ENCODE results near the gene DNAJC5. TPM values are rescaled to one million over a fixed set of nuclear protein-coding genes. Genes with fewer than 3 reads are reported as not detected.

The DNAJC5 gene
- total and polyA plus RNA-seq, 9 of the 15 experiments (the other 6 are each of a cell fraction or from before 2014, with no cell fraction given), result 0.95 to 42.8 (median 23.4) TPM

- BruUV-seq (replicated peaks), result no TSS peak
- no peak overlapping the region for H3K4me3 ChIP-seq
These were observed 68.9 kb downstream of the DNAJC5 start for GRCh38 chr20:63963784-63964301.

DNA sequence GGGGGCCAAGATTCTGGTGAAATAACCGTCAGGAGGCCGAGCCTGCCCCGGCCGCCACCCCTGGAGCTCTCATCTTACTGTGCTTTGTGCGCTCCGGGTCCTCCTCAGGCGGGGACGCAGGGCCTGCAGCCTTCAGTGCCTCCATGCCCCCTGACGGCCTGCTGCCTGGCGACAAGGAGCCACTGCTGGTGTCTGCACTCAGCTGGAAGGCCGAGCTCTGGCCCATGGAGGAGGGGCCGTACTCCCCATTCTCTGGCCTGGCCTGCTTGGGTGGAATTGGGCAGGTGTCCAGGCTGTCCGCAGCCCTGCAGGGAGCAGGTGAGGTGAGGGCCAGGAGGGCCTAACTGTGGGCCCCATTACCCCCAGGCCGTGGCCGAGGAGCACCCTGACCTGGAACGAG, 69.5 kb downstream of the DNAJC5 start:
- Histone ChIP-seq H3K36me3 (ENCODE audit: control insufficient read depth, insufficient read depth, low read length) (peaks cover 71% of the 10 kb centered on the region; the same call in 2 of the 3 replicates), H3K27me3 (ENCODE audit: control insufficient read depth in 2 of 2, insufficient read depth in 2 of 2, low read length in 2 of 2) (no peaks in the 10 kb centered on the region), H3K4me3 (no peak overlapping the region), H3K27ac (ENCODE audit: extremely low read depth, low read depth, low read length) (no peak overlapping the region), H3K9me3 (replicated peaks; ENCODE audit: control insufficient read depth, insufficient read depth, low read depth, low read length) (no peaks in the 10 kb centered on the region), H3K4me2 (ENCODE audit: insufficient read depth, low read length) (no peak overlapping the region), H3K79me2 (ENCODE audit: control insufficient read depth, insufficient read depth, low read length) (peaks cover 21% of the 10 kb centered on the region), H2AFZ (ENCODE audit: low read depth, low read length) (no peak overlapping the region), H3K9me1 (ENCODE audit: control insufficient read depth, insufficient read depth, low read length) (no peaks in the 10 kb centered on the region), H3K4me1 (replicated peaks in 1 of 2; ENCODE audit: control insufficient read depth in 2 of 2, insufficient read depth in 2 of 2, low read length in 2 of 2) (peaks cover 7 to 52% of the 10 kb centered on the region in 2 experiments; a peak in 4 of 5 replicates), H3K9ac (ENCODE audit: insufficient read depth in 1 of 2, low read depth in 2 of 2, low read length in 2 of 2) (peak overlapping the region in 1 of 2 experiments; percentile 17; a peak in 1 of 4 replicates), H4K20me1 (replicated peaks; ENCODE audit: control insufficient read depth, insufficient read depth, low read length) (no peaks in the 10 kb centered on the region)
- ChIA-PET CTCF (ENCODE audit: low intra/inter-chr PET ratio) (no interaction called here), POLR2A (no interaction called here)
- DNase-seq (ENCODE audit: extremely low read depth in 1 of 4, low spot score in 3 of 4) (no peak), ATAC-seq (no peak), FAIRE-seq (no peak)
- WGBS (ENCODE audit: insufficient coverage, low coverage, missing lambda C conversion rate), result 97% methylated on average over 12 of the region's 16 CpGs
- in situ Hi-C loops (cut with MboI), result no loop called here
- no TSS peak for BruUV-seq (replicated peaks)
- intact Hi-C loops (cut with micrococcal nuclease), result no loop called here
- no peak for TF ChIP-seq STAG1 (CRISPR knock-in tag; IDR thresholded peaks at IDR 0.05; ENCODE audit: borderline replicate concordance)
- TF ChIP-seq MCM2 (IDR thresholded peaks at IDR 0.05; ENCODE audit: low read depth), result no peak
- no peak for TF ChIP-seq ZNF133 (CRISPR knock-in tag; IDR thresholded peaks at IDR 0.05)
- TF ChIP-seq MAFF (IDR thresholded peaks at IDR 0.05; ENCODE audit: low read length), result no peak
- TF ChIP-seq SP2 (IDR thresholded peaks at IDR 0.05; ENCODE audit: extremely low read depth, low read depth, low read length, poor library complexity, severe bottlenecking), result no peak
- TF ChIP-seq HNRNPK (IDR thresholded peaks at IDR 0.05; ENCODE audit: low read depth, low read length, poor library complexity, severe bottlenecking), result no peak
- TF ChIP-seq GTF2B (IDR thresholded peaks at IDR 0.05; ENCODE audit: extremely low read depth, insufficient read length), result no peak
- TF ChIP-seq, protein P1, sequence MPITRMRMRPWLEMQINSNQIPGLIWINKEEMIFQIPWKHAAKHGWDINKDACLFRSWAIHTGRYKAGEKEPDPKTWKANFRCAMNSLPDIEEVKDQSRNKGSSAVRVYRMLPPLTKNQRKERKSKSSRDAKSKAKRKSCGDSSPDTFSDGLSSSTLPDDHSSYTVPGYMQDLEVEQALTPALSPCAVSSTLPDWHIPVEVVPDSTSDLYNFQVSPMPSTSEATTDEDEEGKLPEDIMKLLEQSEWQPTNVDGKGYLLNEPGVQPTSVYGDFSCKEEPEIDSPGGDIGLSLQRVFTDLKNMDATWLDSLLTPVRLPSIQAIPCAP (CRISPR knock-in tag; IDR thresholded peaks at IDR 0.05; ENCODE audit: borderline replicate concordance), result no peak
- TF ChIP-seq MITF (IDR thresholded peaks at IDR 0.05), result no peak
- TF ChIP-seq FOXJ2 (tag; IDR thresholded peaks at IDR 0.05), result no peak

More at GRCh38 chr20:63963784-63964301, 68.9 kb downstream of the DNAJC5 start:
- Histone ChIP-seq H2AFZ (ENCODE audit: low read depth, low read length) (no peak overlapping the region), H3K9me1 (ENCODE audit: control insufficient read depth, insufficient read depth, low read length) (no peaks in the 10 kb centered on the region), H3K9me3 (replicated peaks; ENCODE audit: control insufficient read depth, insufficient read depth, low read depth, low read length) (no peaks in the 10 kb centered on the region), H3K79me2 (ENCODE audit: control insufficient read depth, insufficient read depth, low read length) (peaks cover 15% of the 10 kb centered on the region), H3K27me3 (ENCODE audit: control insufficient read depth in 2 of 2, insufficient read depth in 2 of 2, low read length in 2 of 2) (no peaks in the 10 kb centered on the region), H3K9ac (ENCODE audit: insufficient read depth in 1 of 2, low read depth in 2 of 2, low read length in 2 of 2) (peak overlapping the region in 1 of 2 experiments; percentile 35; a peak in 1 of 4 replicates), H3K36me3 (ENCODE audit: control insufficient read depth, insufficient read depth, low read length) (peaks cover 77% of the 10 kb centered on the region; the same call in 2 of the 3 replicates), H3K4me1 (replicated peaks in 1 of 2; ENCODE audit: control insufficient read depth in 2 of 2, insufficient read depth in 2 of 2, low read length in 2 of 2) (peaks cover 4 to 52% of the 10 kb centered on the region in 2 experiments; a peak in 4 of 5 replicates), H3K4me2 (ENCODE audit: insufficient read depth, low read length) (no peak overlapping the region), H4K20me1 (replicated peaks; ENCODE audit: control insufficient read depth, insufficient read depth, low read length) (no peaks in the 10 kb centered on the region), H3K27ac (ENCODE audit: extremely low read depth, low read depth, low read length) (no peak overlapping the region)
- DNase-seq (ENCODE audit: extremely low read depth in 1 of 4, low spot score in 3 of 4), result no peak
- FAIRE-seq, result no peak
- over 99% methylated on average over 12 of the region's 16 CpGs for WGBS (ENCODE audit: insufficient coverage, low coverage, missing lambda C conversion rate)
- intact Hi-C loops (cut with micrococcal nuclease) (no loop called here), in situ Hi-C loops (cut with MboI) (no loop called here)
- no peak for TF ChIP-seq SRSF1 (IDR thresholded peaks at IDR 0.05; ENCODE audit: low read depth, low read length)
- TF ChIP-seq POLR2G (IDR thresholded peaks at IDR 0.05; ENCODE audit: low read depth, low read length), result peak; percentile 44
- TF ChIP-seq NR2F6 (CRISPR knock-in tag; IDR thresholded peaks at IDR 0.05), result no peak
- POLR2A ChIA-PET, result no interaction called here
- ATAC-seq, result no peak
- CTCF ChIA-PET (ENCODE audit: low intra/inter-chr PET ratio), result no interaction called here
